K562 (cell line): Measurements from ENCODE around the gene PLAC8. TPM values are rescaled to one million over a fixed set of nuclear protein-coding genes. Genes with fewer than 3 reads are reported as not detected.

ENCODE experiments used
- ATAC-seq: fragments of 200-7000 bp; cut with Tn5 transposase; 3 replicates; pipeline ENCODE4 v1.9.1; 2020; ENCODE audit warnings: moderate library complexity
- BruUV-seq: library from RNA; stranded (reverse); fragments of 400-500 nt; replicated peaks from 2 replicates; lab custom pipeline; 2021; lab: Mats Ljungman, UMichigan
- CTCF ChIA-PET: fragments of 300-600 bp; formaldehyde crosslinking; extraction: SDS; loops from one replicate; lab custom pipeline; 2021; ENCODE audit warnings: low intra/inter-chr PET ratio; lab: Yijun Ruan, JAX
- POLR2A ChIA-PET: fragments of 300-600, 350-650 bp; sonication (Branson Sonifier 250); formaldehyde crosslinking; extraction: SDS; loops from one replicate; lab custom pipeline; 2021; ENCODE audit warnings: antibody characterized with exemption, inconsistent platforms; lab: Yijun Ruan, JAX
- DNase-seq, 4 experiments: peaks; one replicate each; pipeline versions ENCODE4 v3.0.0 to v3.0.0-alpha.2; 2011 to 2018; ENCODE audit warnings: low spot score in 3 of 4, mixed read lengths in 3 of 4; ENCODE audit errors: extremely low read depth in 1 of 4
- FAIRE-seq: peaks from 2 replicates; lab custom pipeline; 2011; peaks lifted over from hg19 to GRCh38; lab: Jason Lieb, UNC
- H2AFZ ChIP-seq: 2 replicates; pipeline ENCODE4 v1.6.0; 2011; ENCODE audit warnings: low read depth, low read length, control low read depth, inconsistent platforms
- H3K27ac ChIP-seq: fragments of 200-600 bp; 3 replicates; pipeline ENCODE4 v1.8.0; 2011; ENCODE audit warnings: low read depth, mild to moderate bottlenecking, control low read depth, inconsistent platforms, low read length, moderate library complexity, mixed read lengths; ENCODE audit errors: extremely low read depth
- H3K27me3 ChIP-seq, 2 experiments: fragments of 300-600 bp in 1 of 2; 2 replicates in 1 of 2; 3 replicates in 1 of 2; pipeline versions ENCODE4 v1.6.0 to v1.8.0; 2011; ENCODE audit warnings: inconsistent platforms in 2 of 2, low read length in 2 of 2, mild to moderate bottlenecking in 1 of 2, mixed read lengths in 1 of 2, moderate library complexity in 1 of 2; ENCODE audit not compliant: control insufficient read depth in 2 of 2, insufficient read depth in 2 of 2
- H3K36me3 ChIP-seq: fragments of 300-600 bp; 3 replicates; pipeline ENCODE4 v1.8.0; 2011; ENCODE audit warnings: mild to moderate bottlenecking, low read length, inconsistent platforms; ENCODE audit not compliant: control insufficient read depth, insufficient read depth
- H3K4me1 ChIP-seq, 2 experiments: fragments of 200-600 bp in 1 of 2; replicated peaks in 1 of 2; 2 replicates in 1 of 2; 3 replicates in 1 of 2; pipeline versions ENCODE4 v1.5.1 to v1.8.0; 2011; ENCODE audit warnings: inconsistent platforms in 2 of 2, low read length in 2 of 2, mild to moderate bottlenecking in 1 of 2, mixed read lengths in 1 of 2, moderate library complexity in 1 of 2; ENCODE audit not compliant: control insufficient read depth in 2 of 2, insufficient read depth in 2 of 2
- H3K4me2 ChIP-seq: 2 replicates; pipeline ENCODE4 v1.6.1; 2011; ENCODE audit warnings: low read length, control low read depth, inconsistent platforms, mixed read lengths; ENCODE audit not compliant: insufficient read depth
- H3K4me3 ChIP-seq: fragments of 200-600 bp; sonication (generic), shearing (Covaris generic); 2 replicates; pipeline ENCODE4 v1.5.1; 2016; ENCODE audit warnings: control low read depth, inconsistent platforms
- H3K79me2 ChIP-seq: fragments of 200-600 bp; 3 replicates; pipeline ENCODE4 v1.8.0; 2011; ENCODE audit warnings: low read length, inconsistent platforms; ENCODE audit not compliant: control insufficient read depth, insufficient read depth
- H3K9ac ChIP-seq, 2 experiments: 2 replicates each; pipeline versions ENCODE4 v1.6.0 to v1.6.1; 2011; ENCODE audit warnings: low read depth in 2 of 2, low read length in 2 of 2, control low read depth in 1 of 2, inconsistent platforms in 1 of 2, mild to moderate bottlenecking in 1 of 2, mixed read lengths in 1 of 2; ENCODE audit not compliant: insufficient read depth in 1 of 2
- H3K9me1 ChIP-seq: one replicate; pipeline ENCODE4 v1.6.0; 2011; ENCODE audit warnings: inconsistent platforms, mild to moderate bottlenecking, low read length, moderate library complexity; ENCODE audit not compliant: control insufficient read depth, insufficient read depth
- H3K9me3 ChIP-seq: replicated peaks from 2 replicates; pipeline ENCODE4 v1.5.1; 2011; ENCODE audit warnings: low read depth, low read length, inconsistent platforms; ENCODE audit not compliant: control insufficient read depth, insufficient read depth
- H4K20me1 ChIP-seq: replicated peaks from 2 replicates; pipeline ENCODE4 v1.6.1; 2011; ENCODE audit warnings: low read length, inconsistent platforms, mixed read lengths; ENCODE audit not compliant: control insufficient read depth, insufficient read depth
- ARID1B ChIP-seq: fragments of 450-650 bp; IDR thresholded peaks from 2 replicates; pipeline ENCODE4 v1.6.1; 2016; ENCODE audit warnings: antibody characterized with exemption, mild to moderate bottlenecking, inconsistent platforms
- FOXJ3 ChIP-seq: sonication (generic); formaldehyde crosslinking; IDR thresholded peaks from 2 replicates; pipeline ENCODE4 v1.4.0; 2020; ENCODE audit warnings: mild to moderate bottlenecking, missing genetic modification reagents
- MIER1 ChIP-seq: fragments of 450-650 bp; IDR thresholded peaks from 2 replicates; pipeline ENCODE4 v1.6.1; 2016; ENCODE audit warnings: antibody characterized with exemption, mild to moderate bottlenecking, low read depth
- NRF1 ChIP-seq, 2 experiments: fragments of 450-650 bp; IDR thresholded peaks in 1 of 2; conservative IDR thresholded peaks in 1 of 2; 2 replicates each; pipeline ENCODE4 v1.6.1; 2014; ENCODE audit warnings: mild to moderate bottlenecking in 2 of 2
- PHF8 ChIP-seq: fragments of 200-600 bp; sonication (generic); IDR thresholded peaks from 2 replicates; pipeline ENCODE4 v1.6.1; 2012; ENCODE audit warnings: mixed run types, mild to moderate bottlenecking, inconsistent platforms, low read length, moderate library complexity, borderline replicate concordance
- SIRT6 ChIP-seq: IDR thresholded peaks from one replicate; pipeline ENCODE4 v1.6.1; 2012; ENCODE audit warnings: low read depth, mild to moderate bottlenecking, control low read depth, inconsistent platforms, low read length, moderate library complexity
- SRF ChIP-seq, 2 experiments: fragments of 250-450, 450-650 bp in 1 of 2; sonication (Bioruptor Pico) in 1 of 2; sonication (generic) in 1 of 2; formaldehyde crosslinking; IDR thresholded peaks; 2 replicates each; pipeline versions ENCODE4 v1.5.0 to v1.5.1; 2020 to 2022; ENCODE audit warnings: mild to moderate bottlenecking in 1 of 2, missing genetic modification reagents in 1 of 2
- ZBTB43 ChIP-seq: sonication (generic); formaldehyde crosslinking; IDR thresholded peaks from 2 replicates; pipeline ENCODE4 v1.8.0; 2023; ENCODE audit warnings: mild to moderate bottlenecking, missing genetic modification reagents
- ZNF184 ChIP-seq: sonication (generic); formaldehyde crosslinking; IDR thresholded peaks from 2 replicates; pipeline ENCODE4 v1.5.0; 2020; ENCODE audit warnings: missing genetic modification reagents
- ZNF79 ChIP-seq: fragments of 250-450 bp; sonication (Bioruptor Pico); IDR thresholded peaks from 2 replicates; pipeline ENCODE4 v1.4.0; 2020; ENCODE audit warnings: low read depth, mild to moderate bottlenecking, moderate library complexity
- WGBS: fragments of 100-300 bp; shearing (Covaris generic); methylation state at CpG from one replicate; pipeline ENCODE4 v1.1.6; 2016; ENCODE audit warnings: low coverage, mixed read lengths; ENCODE audit not compliant: insufficient coverage; ENCODE audit errors: missing lambda C conversion rate; 5-methylcytosine and 5-hydroxymethylcytosine counted together
- in situ Hi-C: fragments of 300-500 bp; cut with MboI; formaldehyde crosslinking; loops from 4 replicates; pipeline ENCODE4 v1.15.0; 2018; ENCODE audit warnings: inconsistent platforms, mixed read lengths
- intact Hi-C: fragments of 100-400 bp; cut with micrococcal nuclease; formaldehyde crosslinking; loops from 2 replicates; pipeline ENCODE4 v1.14.2; 2022
- polyA plus RNA-seq, 8 experiments: library from polyadenylated mRNA; depleted of rRNA in 4 of 8; stranded (reverse) in 5 of 8; unstranded in 3 of 8; fragments of >200 nt; fragmentation: Nextera tagmentation in 2 of 8; fragmentation: Illumina TruSeq in 1 of 8; extraction: Ambion mirVana in 2 of 8; extraction: Trizol in 1 of 8; gene quantifications; 2 replicates each; pipeline versions ENCODE4 v1.2.1 to v1.2.3, GENCODE V29; 2011 to 2014; ENCODE audit warnings: inconsistent platforms in 1 of 8, missing spikeins in 1 of 8
- total RNA-seq, 7 experiments: library from RNA; depleted of rRNA in 6 of 7; stranded (reverse); fragments of >200 nt in 6 of 7; fragmentation: Illumina TruSeq in 2 of 7; extraction: Trizol in 2 of 7; gene quantifications; 2 replicates each; pipeline versions ENCODE4 v1.2.1 to v1.2.3, GENCODE V29; 2011 to 2021; ENCODE audit warnings: low replicate concordance in 1 of 7
- TF ChIP-seq, protein P1 (sequence below): fragments of 250-450 bp; sonication (Bioruptor Pico); IDR thresholded peaks from 2 replicates; pipeline ENCODE4 v1.5.0; 2020; ENCODE audit warnings: mild to moderate bottlenecking
- TF ChIP-seq, protein P2 (sequence below): sonication (generic); formaldehyde crosslinking; IDR thresholded peaks from 2 replicates; pipeline ENCODE4 v1.8.0; 2022; ENCODE audit warnings: missing genetic modification reagents, mild to moderate bottlenecking, borderline replicate concordance
- TF ChIP-seq, protein P3 (sequence below): fragments of 250-450 bp; sonication (Bioruptor Pico); IDR thresholded peaks from 2 replicates; pipeline ENCODE4 v1.8.0; 2021; ENCODE audit warnings: moderate library complexity, mild to moderate bottlenecking, inconsistent platforms

Gene PLAC8
- total and polyA plus RNA-seq, 9 of the 15 experiments (the other 6 are each of a cell fraction or from before 2014, with no cell fraction given), result 0.27 to 0.51 TPM; not detected in 7

- no peak overlapping the region for H3K4me3 ChIP-seq
- CTCF ChIA-PET, result no interaction called here
- TF ChIP-seq NRF1 (conservative IDR thresholded peaks at IDR 0.05 in 1 of 2, IDR thresholded peaks at IDR 0.05 in 1 of 2) (no peak), ZNF184 (CRISPR knock-in tag) (no peak), PHF8 (no peak), SIRT6 (no peak), ARID1B (no peak), ZBTB43 (CRISPR knock-in tag) (no peak), ZNF79 (CRISPR knock-in tag) (no peak), SRF (CRISPR knock-in tag; IDR thresholded peaks at IDR 0.05) (no peak), FOXJ3 (CRISPR knock-in tag) (no peak), MIER1 (no peak)
- TF ChIP-seq, protein P1, sequence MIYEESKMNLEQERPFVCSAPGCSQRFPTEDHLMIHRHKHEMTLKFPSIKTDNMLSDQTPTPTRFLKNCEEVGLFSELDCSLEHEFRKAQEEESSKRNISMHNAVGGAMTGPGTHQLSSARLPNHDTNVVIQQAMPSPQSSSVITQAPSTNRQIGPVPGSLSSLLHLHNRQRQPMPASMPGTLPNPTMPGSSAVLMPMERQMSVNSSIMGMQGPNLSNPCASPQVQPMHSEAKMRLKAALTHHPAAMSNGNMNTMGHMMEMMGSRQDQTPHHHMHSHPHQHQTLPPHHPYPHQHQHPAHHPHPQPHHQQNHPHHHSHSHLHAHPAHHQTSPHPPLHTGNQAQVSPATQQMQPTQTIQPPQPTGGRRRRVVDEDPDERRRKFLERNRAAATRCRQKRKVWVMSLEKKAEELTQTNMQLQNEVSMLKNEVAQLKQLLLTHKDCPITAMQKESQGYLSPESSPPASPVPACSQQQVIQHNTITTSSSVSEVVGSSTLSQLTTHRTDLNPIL (CRISPR knock-in tag), result no peak
- TF ChIP-seq, protein P2, sequence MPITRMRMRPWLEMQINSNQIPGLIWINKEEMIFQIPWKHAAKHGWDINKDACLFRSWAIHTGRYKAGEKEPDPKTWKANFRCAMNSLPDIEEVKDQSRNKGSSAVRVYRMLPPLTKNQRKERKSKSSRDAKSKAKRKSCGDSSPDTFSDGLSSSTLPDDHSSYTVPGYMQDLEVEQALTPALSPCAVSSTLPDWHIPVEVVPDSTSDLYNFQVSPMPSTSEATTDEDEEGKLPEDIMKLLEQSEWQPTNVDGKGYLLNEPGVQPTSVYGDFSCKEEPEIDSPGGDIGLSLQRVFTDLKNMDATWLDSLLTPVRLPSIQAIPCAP (CRISPR knock-in tag), result no peak
- TF ChIP-seq, protein P3, sequence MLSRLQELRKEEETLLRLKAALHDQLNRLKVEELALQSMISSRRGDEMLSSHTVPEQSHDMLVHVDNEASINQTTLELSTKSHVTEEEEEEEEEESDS, result no peak
- TF ChIP-seq, all 486 proteins: peak for 0
- Histone ChIP-seq H4K20me1 (no peaks in the 10 kb centered on the region), H3K27me3 (peaks cover 2 to 4% of the 10 kb centered on the region in 2 experiments; a peak in 4 of 5 replicates), H3K4me2 (no peak overlapping the region), H3K9me3 (no peaks in the 10 kb centered on the region; the same call in 1 of the 2 replicates), H3K36me3 (no peaks in the 10 kb centered on the region), H2AFZ (no peak overlapping the region), H3K9ac (no peak overlapping the region), H3K4me1 (no peaks in the 10 kb centered on the region; a peak in 1 of 5 replicates), H3K27ac (no peak overlapping the region), H3K9me1 (no peaks in the 10 kb centered on the region), H3K79me2 (no peaks in the 10 kb centered on the region)
- in situ Hi-C loops (no loop called here), intact Hi-C loops (no loop called here)
- DNase-seq, result no peak
- no TSS peak for BruUV-seq
- FAIRE-seq, result no peak
- 3% methylated on average over 3 of the region's 4 CpGs for WGBS
- POLR2A ChIA-PET, result no interaction called here
- ATAC-seq, result no peak
Observed at GRCh38 chr4:83138946-83139345, 24.4 kb upstream of the PLAC8 start.
